Measurements from ENCODE around the gene GATA3.

DNA sequence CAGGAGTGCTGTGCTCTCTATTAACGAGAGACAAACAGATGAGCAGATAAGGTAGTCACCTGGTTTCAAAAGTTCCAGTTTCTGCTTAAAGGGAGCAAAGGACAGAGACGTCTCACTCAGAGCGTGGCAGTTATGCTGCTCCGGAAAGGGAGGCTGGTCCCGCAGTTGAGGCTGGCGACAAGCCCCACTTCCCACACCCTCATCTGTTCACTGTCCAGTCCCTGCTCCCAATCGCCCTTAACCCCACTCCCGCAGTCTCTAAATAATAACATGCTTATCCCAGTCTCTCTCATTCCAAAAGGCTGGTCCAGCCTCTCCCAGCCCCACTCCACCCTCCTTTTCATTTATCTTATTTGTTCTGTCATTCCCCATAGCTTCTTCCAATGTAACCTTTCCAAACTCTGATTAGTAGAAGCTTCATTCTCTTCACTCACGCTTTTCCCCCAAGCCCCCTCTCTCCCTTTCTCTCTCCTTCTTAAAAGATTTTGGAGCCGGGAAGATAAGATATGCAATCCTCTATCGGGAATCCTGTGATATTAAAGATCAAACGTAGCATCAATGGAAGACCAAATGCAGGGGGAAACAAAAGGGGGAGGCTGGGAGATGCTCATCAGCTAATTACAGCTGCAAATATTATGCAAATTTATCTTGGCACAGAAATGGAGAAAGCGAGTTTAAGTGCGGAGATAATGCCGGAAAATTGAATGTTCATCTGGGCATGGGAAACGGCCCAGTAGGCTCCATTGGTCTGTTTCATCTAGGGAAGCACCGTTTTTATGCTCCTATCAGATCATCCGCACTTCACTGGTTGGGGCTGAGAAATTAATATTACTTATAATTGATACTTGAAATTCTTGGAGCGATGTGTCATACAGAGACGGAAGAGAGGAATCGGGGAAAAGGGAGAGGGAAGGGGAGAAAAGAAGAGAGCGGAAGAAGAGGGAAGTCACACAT lies 16.3 kb upstream of the GATA3 start:
- TF ChIP-seq CTCF (IDR thresholded peaks at IDR 0.05) (no peak), POLR2A (IDR thresholded peaks at IDR 0.05) (no peak), POLR2AphosphoS5 (IDR thresholded peaks at IDR 0.05) (no peak)

All from prostate gland (tissue), 2 donors.